ENCODE measurements around the gene AGPAT4.

Gene AGPAT4

GRCh38 chr6:161135695-161136591, 137.9 kb downstream of the AGPAT4 start:
- no peak for TF ChIP-seq CTCF (IDR thresholded peaks at IDR 0.05)
- no peak overlapping the region for H3K4me3 ChIP-seq
- no peak overlapping the region for H3K27ac ChIP-seq
- no peak for DNase-seq (ENCODE audit: low spot score)

GRCh38 chr6:161134550-161135298, 139.1 kb downstream of the AGPAT4 start:
- no peak for DNase-seq (ENCODE audit: low spot score)
- no peak overlapping the region for H3K4me3 ChIP-seq
- no peak for TF ChIP-seq CTCF (IDR thresholded peaks at IDR 0.05)
- H3K27ac ChIP-seq = no peak overlapping the region

- DNase-seq (ENCODE audit: low spot score) = no peak
- no peak overlapping the region for H3K4me3 ChIP-seq
- TF ChIP-seq CTCF (IDR thresholded peaks at IDR 0.05) = no peak
- no peak overlapping the region for H3K27ac ChIP-seq
These were observed 139.9 kb downstream of the AGPAT4 start for GRCh38 chr6:161133963-161134362.

GRCh38 chr6:161132384-161132783, 141.5 kb downstream of the AGPAT4 start:
- Histone ChIP-seq H3K27ac (no peak overlapping the region), H3K4me3 (no peak overlapping the region)
- no peak for DNase-seq (ENCODE audit: low spot score)
- no peak for TF ChIP-seq CTCF (IDR thresholded peaks at IDR 0.05)

GRCh38 chr6:161130967-161131766, 142.7 kb downstream of the AGPAT4 start:
- no peak for DNase-seq (ENCODE audit: low spot score)
- H3K4me3 ChIP-seq = no peak overlapping the region
- H3K27ac ChIP-seq = no peak overlapping the region
- no peak for TF ChIP-seq CTCF (IDR thresholded peaks at IDR 0.05)

- Histone ChIP-seq H3K4me3 (no peak overlapping the region), H3K27ac (no peak overlapping the region)
- no peak for TF ChIP-seq CTCF (IDR thresholded peaks at IDR 0.05)
- DNase-seq (ENCODE audit: low spot score) = no peak
These were observed 143.3 kb downstream of the AGPAT4 start for GRCh38 chr6:161130541-161130940.

Measured in coronary artery (tissue), 2 donors.